HFFc6 (cell line): ENCODE measurements around the gene ARHGEF18. TPM values are rescaled to one million over a fixed set of nuclear protein-coding genes. Genes with fewer than 3 reads are reported as not detected.
A peak's percentile ranks its signal among the peaks of the same experiment; 100 is the strongest.
"Not testable (repeated sequence)": the region's sequence is repeated elsewhere in the genome, so short reads cannot be mapped to it uniquely, and the experiment has no call there.

ENCODE experiments used
- DNase-seq: peaks from one replicate; pipeline ENCODE4 v3.0.0-alpha.2; 2018
- H3K27ac Mint-ChIP-seq: 2 replicates; pipeline ENCODE4 v1.8.0; 2020; ENCODE audit warnings: mild to moderate bottlenecking, mixed read lengths
- H3K27me3 Mint-ChIP-seq: 2 replicates; pipeline ENCODE4 v1.8.0; 2021; ENCODE audit warnings: mild to moderate bottlenecking, moderate library complexity, mixed read lengths; ENCODE audit not compliant: insufficient read depth
- H3K36me3 Mint-ChIP-seq: 2 replicates; pipeline ENCODE4 v1.8.0; 2021; ENCODE audit warnings: low read depth, mixed read lengths
- H3K4me1 Mint-ChIP-seq: 2 replicates; pipeline ENCODE4 v1.8.0; 2020; ENCODE audit warnings: low read depth, mixed read lengths
- H3K4me3 Mint-ChIP-seq: 2 replicates; pipeline ENCODE4 v1.8.0; 2020; ENCODE audit warnings: mild to moderate bottlenecking, moderate library complexity, mixed read lengths
- H3K9me3 Mint-ChIP-seq: 2 replicates; pipeline ENCODE4 v1.8.0; 2020; ENCODE audit warnings: mild to moderate bottlenecking, mixed read lengths
- total RNA-seq, 6 experiments: library from RNA; stranded (reverse); fragmentation: NEBNext Ultra II Directional; extraction: Animal tissue kit (Norgen Biotek cat#: 25700); gene quantifications; 2 replicates in 1 of 6; 3 replicates in 5 of 6; pipeline ENCODE4 v1.2.3, GENCODE V29; 2021
- TF ChIP-seq, protein P1 (sequence below): fragments of 200-600 bp; sonication (generic); IDR thresholded peaks from 2 replicates; pipeline ENCODE4 v1.5.0; 2021; ENCODE audit warnings: antibody characterized with exemption, mild to moderate bottlenecking

Gene ARHGEF18
- total RNA-seq, 6 experiments from 2014 or later: 32.1 to 39.8 (median 35.7) TPM

DNA sequence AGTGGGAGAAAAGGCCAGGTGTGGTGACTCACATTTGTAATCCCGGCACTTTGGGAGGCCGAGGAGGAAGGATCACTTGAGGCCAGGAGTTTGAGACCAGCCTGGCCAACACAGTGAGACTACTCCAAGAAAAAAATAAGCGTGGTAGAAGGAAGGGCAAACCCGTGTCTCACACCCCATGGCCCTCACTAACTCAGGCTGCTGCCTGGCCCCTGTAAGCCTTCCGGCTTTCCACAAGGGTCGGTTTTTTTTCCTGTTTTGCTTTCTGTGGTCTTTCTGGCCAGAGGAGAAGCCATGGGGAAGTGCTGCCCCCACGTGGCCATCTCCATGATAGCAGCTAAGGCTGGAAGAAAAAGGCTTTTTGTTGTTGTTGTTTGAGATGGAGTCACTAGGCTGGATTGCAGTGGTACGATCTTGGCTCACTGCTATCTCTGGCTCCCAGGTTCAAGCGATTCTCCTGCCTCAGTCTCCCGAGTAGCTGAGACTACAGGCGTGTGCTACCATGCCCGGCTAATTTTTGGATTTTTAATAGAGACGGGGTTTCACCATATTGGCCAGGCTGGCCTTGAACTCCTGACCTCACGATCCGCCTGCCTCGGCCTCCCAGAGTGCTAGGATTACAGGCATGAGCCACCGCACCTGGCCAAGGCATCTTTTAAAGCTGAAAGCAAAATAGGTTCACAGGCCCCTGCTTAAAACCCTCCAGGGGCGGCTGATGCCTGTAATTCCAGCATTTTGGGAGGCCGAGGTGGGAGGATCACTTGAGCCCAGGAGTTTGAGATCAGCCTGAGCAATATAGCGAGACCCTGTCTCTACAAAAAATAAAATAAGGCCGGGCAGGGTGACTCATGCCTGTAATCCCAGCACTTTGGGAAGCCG is 7.5 kb upstream of the ARHGEF18 start:
- Mint-ChIP-seq H3K27ac (no peak overlapping the region), H3K36me3 (no peaks in the 10 kb centered on the region), H3K27me3 (peaks cover 18% of the 10 kb centered on the region), H3K4me3 (no peak overlapping the region), H3K9me3 (no peaks in the 10 kb centered on the region), H3K4me1 (no peaks in the 10 kb centered on the region)
- TF ChIP-seq, protein P1, sequence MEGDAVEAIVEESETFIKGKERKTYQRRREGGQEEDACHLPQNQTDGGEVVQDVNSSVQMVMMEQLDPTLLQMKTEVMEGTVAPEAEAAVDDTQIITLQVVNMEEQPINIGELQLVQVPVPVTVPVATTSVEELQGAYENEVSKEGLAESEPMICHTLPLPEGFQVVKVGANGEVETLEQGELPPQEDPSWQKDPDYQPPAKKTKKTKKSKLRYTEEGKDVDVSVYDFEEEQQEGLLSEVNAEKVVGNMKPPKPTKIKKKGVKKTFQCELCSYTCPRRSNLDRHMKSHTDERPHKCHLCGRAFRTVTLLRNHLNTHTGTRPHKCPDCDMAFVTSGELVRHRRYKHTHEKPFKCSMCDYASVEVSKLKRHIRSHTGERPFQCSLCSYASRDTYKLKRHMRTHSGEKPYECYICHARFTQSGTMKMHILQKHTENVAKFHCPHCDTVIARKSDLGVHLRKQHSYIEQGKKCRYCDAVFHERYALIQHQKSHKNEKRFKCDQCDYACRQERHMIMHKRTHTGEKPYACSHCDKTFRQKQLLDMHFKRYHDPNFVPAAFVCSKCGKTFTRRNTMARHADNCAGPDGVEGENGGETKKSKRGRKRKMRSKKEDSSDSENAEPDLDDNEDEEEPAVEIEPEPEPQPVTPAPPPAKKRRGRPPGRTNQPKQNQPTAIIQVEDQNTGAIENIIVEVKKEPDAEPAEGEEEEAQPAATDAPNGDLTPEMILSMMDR: peak; percentile 95
- peak; percentile 61 for DNase-seq

DNA sequence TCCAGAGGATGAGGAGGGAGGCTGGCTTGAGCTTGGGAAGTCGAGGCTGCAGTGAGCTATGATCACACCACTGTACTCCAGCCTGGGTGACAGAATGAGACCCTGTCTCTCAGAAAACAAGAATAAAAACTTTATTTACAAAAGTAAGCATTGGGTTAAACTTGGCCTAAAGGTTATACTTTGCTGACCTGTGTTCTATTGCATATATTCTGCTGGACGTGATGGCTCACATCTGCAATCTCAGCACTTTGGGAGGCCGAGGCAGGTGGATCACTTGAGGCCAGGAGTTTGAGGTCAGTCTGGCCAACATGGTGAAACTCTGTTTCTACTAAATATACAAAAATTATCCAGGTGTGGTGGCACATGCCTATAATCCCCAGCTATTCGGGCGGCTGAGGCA is 6.6 kb upstream of the ARHGEF18 start:
- no peaks in the 10 kb centered on the region for H3K9me3 Mint-ChIP-seq
- H3K4me3 Mint-ChIP-seq: no peak overlapping the region
- peaks cover 14% of the 10 kb centered on the region for H3K27me3 Mint-ChIP-seq
- no peaks in the 10 kb centered on the region for H3K4me1 Mint-ChIP-seq
- H3K27ac Mint-ChIP-seq: no peak overlapping the region
- DNase-seq: no peak
- H3K36me3 Mint-ChIP-seq: no peaks in the 10 kb centered on the region
- TF ChIP-seq, protein P1: no peak

DNA sequence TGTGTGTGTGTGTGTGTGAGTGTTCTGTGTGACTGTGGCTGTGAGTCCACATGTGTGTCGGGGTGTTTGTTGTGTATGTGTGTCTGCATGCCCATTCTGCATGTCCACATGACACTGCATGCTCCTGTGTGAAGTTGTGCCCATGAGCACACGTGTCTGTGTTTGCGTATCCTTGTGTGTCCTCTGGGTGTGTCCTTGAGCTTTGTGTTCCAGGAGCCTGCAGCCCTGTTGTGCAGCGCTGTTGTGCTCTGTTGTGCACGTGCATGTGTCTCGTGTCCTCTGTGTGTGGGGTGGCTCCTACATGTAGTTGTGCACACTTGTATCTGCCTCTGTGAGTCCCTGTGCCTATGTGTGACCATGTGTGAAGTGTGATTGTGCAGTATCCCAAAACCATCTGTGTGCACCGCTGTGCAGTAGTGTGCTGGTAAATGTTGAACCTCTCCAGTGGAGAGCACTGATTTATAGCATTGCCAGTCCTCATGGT is 2.2 kb upstream of the ARHGEF18 start:
- TF ChIP-seq, protein P1: no peak
- H3K27ac Mint-ChIP-seq: no peak overlapping the region
- no peaks in the 10 kb centered on the region for H3K4me1 Mint-ChIP-seq
- H3K36me3 Mint-ChIP-seq: no peaks in the 10 kb centered on the region
- no peak for DNase-seq
- H3K27me3 Mint-ChIP-seq: peaks cover 4% of the 10 kb centered on the region
- no peak overlapping the region for H3K4me3 Mint-ChIP-seq
- H3K9me3 Mint-ChIP-seq: peaks cover 3% of the 10 kb centered on the region; the same call in 1 of the 2 replicates

DNA sequence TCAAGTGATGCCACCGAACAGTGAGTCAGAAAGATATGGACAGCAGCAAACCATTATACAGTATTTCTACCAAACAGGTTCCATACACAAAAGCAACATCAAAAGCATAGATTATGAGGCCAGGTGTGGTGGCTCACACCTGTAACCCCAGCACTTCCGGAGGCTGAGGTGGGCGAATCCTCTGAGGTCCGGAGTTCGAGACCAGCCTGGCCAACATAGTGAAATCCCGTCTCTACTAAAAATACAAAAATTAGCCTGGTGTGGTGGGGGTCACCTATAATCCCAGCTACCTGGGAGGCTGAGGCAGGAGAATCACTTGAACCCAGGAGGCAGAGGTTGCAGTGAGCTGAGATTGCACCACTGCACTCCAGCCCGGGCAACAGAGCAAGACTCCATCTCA is 1.7 kb upstream of the ARHGEF18 start:
- not testable (repeated sequence) for H3K27me3 Mint-ChIP-seq, H3K27ac Mint-ChIP-seq, H3K9me3 Mint-ChIP-seq, DNase-seq, H3K36me3 Mint-ChIP-seq, H3K4me1 Mint-ChIP-seq, H3K4me3 Mint-ChIP-seq

DNA sequence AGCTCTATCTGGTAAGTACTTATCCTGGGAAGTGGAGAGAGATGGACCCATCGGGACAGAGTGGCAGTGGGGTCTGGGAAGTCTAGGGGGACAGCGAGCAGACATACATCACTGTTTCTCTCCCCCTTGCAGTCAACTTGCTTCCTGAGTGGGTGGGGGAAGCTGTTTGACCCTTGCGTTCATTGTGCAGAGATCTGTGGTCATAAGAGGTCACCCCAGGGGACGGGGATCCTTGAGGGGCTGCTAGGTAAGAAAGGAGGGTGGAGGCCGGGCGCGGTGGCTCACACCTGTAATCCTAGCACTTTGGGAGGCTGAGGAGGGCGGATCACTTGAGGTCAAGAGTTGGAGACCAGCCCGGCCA is 474 bp downstream of the ARHGEF18 start:
- H3K27ac Mint-ChIP-seq: no peak overlapping the region
- 0 out of 2 replicates have a peak, but pooled peaks cover 4% of the 10 kb centered on the region for H3K36me3 Mint-ChIP-seq
- no peak for DNase-seq
- peaks cover 2% of the 10 kb centered on the region; the same call in 1 of the 2 replicates for H3K4me1 Mint-ChIP-seq
- peaks cover 10% of the 10 kb centered on the region for H3K9me3 Mint-ChIP-seq
- peaks cover under 1% of the 10 kb centered on the region for H3K27me3 Mint-ChIP-seq
- TF ChIP-seq, protein P1: no peak
- H3K4me3 Mint-ChIP-seq: no peak overlapping the region
